GM13977 (cell line): ENCODE data around the gene ABCA2.

Experiments used
- DNase-seq: peaks from one replicate; pipeline ENCODE4 v3.0.0; 2012; ENCODE audit warnings: low spot score
- CTCF ChIP-seq: IDR thresholded peaks from 2 replicates; pipeline ENCODE4 v1.5.1; 2012; ENCODE audit warnings: mild to moderate bottlenecking, control low read depth; ENCODE audit not compliant: insufficient read depth; ENCODE audit errors: extremely low read depth, missing control alignments
- in situ Hi-C: fragments of 300-500 bp; cut with MboI; formaldehyde crosslinking; loops from one replicate; pipeline ENCODE4 v1.12.0; 2022; ENCODE audit warnings: low sequenced_read_pairs, low pct_unique_long_range_greater_than_20kb, mixed read lengths, inconsistent platforms; ENCODE audit not compliant: unreplicated experiment

The ABCA2 gene

GRCh38 chr9:137067860-137068538 lies 40.0 kb upstream of the ABCA2 start:
- in situ Hi-C loops = no loop called here
- peak; percentile 92 for DNase-seq
- peak; percentile 86 for TF ChIP-seq CTCF

GRCh38 chr9:137066096-137066861 lies 38.2 kb upstream of the ABCA2 start:
- no peak for TF ChIP-seq CTCF
- in situ Hi-C loops = no loop called here

GRCh38 chr9:137065336-137065967 lies 37.4 kb upstream of the ABCA2 start:
- no peak for TF ChIP-seq CTCF
- in situ Hi-C loops = no loop called here
- no peak for DNase-seq

More at GRCh38 chr9:137066096-137066861, 38.2 kb upstream of the ABCA2 start:
- no peak for DNase-seq

- in situ Hi-C loops = no loop called here
- no peak for DNase-seq
- no peak for TF ChIP-seq CTCF
Observed at GRCh38 chr9:137064880-137065164, 36.8 kb upstream of the ABCA2 start.

GRCh38 chr9:137064027-137064879 lies 36.2 kb upstream of the ABCA2 start:
- peak; percentile 76 for DNase-seq
- in situ Hi-C loops = no loop called here
- peak; percentile 96 for TF ChIP-seq CTCF
